Islet of Langerhans (tissue), 1 donor: ENCODE measurements around the gene SLC27A2.

Experiments used
- FAIRE-seq: peaks from one replicate; lab custom pipeline; 2011; peaks lifted over from hg19 to GRCh38; lab: Jason Lieb, UNC

Gene SLC27A2

DNA sequence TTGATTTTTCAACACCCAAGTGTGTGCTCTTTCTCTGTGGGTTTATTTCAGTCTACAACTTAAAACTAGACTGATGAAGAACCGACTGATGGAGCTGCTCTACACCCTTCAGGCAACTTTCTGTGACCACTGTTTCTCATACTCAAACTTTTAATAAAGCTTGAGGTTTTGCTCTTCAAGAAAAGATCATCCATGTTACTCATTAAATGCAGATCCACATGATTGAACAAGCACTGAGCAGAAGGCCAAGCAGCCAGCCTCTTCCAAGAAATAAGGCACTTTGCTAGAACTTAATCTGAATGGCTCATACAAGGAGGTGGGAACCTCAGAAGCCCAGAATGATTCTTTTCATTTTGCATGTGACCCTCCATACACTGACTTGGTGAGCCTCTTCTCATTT is 8.7 kb downstream of the SLC27A2 start:
- no peak for FAIRE-seq

DNA sequence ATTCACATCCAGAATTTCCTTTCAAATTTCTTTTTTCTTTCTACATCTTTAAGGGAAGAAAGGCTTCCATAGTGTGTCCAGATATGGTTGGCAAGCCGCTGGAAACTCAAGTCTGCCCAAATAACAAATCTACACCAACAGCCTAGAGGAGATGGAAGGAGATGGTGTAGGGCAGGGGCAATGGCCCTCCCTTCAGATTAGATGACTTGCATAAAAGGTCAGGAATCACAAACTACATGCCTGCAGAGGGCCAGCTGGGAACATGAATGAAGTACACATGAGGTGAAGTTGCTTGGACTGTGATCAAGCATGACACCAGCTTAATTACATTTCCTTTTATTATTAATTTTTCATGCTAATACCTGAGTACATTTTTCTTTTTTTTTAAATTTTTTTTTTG is 10.2 kb downstream of the SLC27A2 start:
- no peak for FAIRE-seq

DNA sequence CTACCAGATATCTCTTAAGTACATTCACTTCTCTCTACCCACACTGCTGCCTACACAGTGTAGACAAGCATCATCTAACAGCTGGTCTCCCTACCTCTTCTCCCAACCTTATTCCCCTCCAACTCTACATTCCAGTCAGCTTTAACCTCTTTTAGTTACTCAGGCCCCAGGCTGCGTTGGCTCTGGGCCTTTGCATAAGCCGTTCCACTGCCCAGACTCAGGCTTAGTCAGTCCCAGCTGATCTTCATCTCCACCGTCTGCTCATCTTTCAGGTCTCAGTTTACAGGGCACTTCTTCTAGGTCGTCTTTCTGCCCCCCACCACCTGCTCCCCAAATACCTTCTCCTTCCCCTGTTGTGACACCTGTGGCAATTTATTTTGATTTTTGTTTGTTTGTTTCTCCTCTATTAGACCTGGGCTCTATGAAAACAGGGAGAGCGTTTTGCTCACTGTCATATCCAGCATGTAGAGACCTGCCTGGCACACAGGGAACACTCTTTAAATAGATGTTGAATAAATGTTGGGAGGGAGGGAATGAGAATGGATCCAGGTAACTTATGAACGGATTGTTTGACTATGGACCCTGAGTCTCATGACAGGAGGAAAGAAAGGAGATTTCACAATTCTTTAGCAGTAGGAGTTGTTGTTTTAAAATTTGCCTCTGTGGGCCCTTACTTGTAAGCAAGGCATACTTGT is 11.1 kb downstream of the SLC27A2 start:
- no peak for FAIRE-seq

DNA sequence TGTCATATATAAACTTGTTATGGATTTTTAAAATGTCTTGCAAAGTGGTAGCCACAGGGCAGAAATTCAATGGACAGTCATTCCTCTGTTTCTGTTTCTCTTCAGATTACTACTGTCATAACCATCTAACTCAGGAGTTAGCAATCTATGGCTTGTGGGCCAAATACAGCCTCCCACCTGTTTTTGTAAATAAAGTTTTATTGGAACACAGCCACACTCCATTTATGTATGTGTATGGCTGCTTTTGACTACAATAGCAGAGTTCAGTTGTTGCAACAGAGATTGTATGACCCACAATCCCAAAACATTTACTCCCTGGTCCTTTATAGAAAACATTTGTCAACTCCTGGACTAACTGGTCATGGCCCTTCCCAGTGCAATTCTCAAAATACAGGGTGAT is 20.0 kb downstream of the SLC27A2 start:
- no peak for FAIRE-seq

- FAIRE-seq = no peak
Measured at GRCh38 chr15:50206020-50206419, 24.0 kb downstream of the SLC27A2 start.

DNA sequence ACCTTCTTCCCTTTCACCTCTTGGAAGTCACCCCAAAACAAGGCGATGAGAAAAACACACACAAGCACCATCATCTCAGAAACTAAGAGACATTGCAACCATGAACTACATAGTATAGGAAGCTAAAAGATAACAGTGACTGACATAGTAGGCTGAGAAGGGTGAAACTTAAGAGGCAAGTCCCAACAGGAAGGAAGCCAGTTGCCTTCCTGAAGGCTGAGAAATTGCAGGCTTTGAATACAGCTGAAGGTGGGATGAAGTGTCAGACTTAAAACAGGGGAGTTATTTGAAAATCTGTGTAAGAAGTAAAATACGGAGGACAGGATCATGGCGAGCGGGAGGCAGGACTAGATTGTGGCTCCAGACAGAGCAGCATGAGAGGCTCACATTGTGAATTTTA is 27.8 kb downstream of the SLC27A2 start:
- no peak for FAIRE-seq

DNA sequence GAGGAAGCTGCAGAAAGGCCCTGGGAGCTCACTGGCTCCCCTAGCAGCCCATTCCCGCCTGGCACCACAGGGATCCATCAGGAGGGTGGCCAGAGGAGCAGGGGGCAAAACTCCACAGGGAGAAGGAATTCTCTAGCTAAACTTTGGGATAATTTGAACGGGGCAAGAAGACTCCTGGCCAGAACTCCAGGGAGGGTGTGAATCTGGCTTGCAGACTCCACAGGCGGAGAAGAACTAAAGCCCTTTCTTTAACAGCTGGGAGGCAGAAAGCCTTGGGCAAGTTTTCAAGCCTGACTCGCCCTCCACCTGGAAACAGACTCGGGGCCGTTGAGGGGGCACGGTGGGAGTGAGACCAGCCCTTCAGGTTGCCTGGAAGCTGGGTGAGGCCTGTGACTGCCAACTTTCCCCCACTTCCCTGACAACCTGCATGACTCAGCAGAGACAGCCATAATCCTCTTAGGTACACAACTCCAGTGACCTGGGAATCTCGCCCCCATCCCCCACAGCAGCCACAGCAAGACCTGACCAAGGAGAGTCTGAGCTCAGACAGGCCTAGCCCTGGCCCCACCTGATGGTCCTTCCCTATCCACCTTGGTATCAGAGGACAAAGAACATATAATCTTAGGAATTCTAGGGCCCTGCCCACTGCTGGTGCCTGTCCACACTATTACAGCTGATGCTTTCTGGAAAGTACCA is 28.6 kb downstream of the SLC27A2 start:
- FAIRE-seq = no peak

- no peak for FAIRE-seq
Measured at GRCh38 chr15:50218291-50218690, 36.3 kb downstream of the SLC27A2 start.

GRCh38 chr15:50218691-50219090 is 36.7 kb downstream of the SLC27A2 start:
- no peak for FAIRE-seq

DNA sequence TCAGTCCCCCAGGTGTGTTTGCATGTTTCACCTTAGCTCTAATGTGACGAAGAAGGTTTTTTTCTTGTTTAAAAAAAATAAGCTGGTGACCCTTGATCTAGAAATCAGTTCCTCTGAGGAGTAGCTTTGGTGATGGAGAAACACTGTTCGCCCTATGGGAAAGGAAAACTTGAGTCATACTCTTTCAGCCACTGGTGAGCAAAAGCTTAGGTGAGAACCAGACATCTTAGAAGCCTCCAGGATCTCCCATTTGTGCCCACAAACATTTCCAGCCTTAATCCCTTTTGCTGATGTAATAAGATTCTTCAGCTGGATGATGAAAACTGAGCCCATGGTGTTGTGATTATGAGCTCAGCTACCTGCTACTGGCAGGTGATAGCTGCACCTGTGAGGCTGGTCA is 37.8 kb downstream of the SLC27A2 start:
- no peak for FAIRE-seq

- FAIRE-seq = no peak
Measured at GRCh38 chr15:50222181-50222580, 40.2 kb downstream of the SLC27A2 start.

- no peak for FAIRE-seq
Measured at GRCh38 chr15:50224606-50225005, 42.6 kb downstream of the SLC27A2 start.

GRCh38 chr15:50225057-50225456 is 43.1 kb downstream of the SLC27A2 start:
- no peak for FAIRE-seq

DNA sequence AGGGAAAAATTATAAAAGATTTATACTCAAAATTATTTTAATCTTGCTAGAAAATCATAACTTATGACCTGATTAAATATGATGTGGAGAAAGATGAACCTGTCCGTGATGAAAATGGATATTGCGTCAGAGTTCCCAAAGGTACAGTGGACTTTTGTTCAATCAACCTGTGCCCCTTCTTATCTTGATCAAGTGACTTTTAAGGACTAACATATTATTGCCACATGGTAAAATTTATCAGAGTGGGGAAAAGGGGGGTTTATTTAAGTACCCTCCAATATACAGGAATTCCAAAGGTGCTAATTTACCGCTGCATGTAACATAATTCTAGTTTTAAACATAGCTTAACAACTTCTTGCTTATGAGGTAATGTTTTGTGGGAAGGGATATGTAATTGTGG is 43.9 kb downstream of the SLC27A2 start:
- FAIRE-seq = no peak

DNA sequence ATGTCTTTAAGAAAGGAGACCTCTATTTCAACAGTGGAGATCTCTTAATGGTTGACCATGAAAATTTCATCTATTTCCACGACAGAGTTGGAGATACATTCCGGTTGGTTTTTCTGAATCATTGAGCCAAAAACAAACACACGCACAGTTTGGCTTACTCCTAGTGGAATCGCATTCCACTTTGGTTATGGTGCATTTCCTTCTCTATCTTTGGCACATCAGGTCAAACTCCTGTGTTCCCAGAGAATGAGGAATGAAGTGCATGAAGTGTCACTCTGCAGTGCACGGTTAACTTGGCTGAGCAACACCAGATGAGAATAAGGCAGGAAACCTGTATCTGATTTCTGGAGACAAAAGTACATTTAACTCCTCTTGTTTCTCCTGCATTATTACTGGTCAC is 45.1 kb downstream of the SLC27A2 start:
- no peak for FAIRE-seq

DNA sequence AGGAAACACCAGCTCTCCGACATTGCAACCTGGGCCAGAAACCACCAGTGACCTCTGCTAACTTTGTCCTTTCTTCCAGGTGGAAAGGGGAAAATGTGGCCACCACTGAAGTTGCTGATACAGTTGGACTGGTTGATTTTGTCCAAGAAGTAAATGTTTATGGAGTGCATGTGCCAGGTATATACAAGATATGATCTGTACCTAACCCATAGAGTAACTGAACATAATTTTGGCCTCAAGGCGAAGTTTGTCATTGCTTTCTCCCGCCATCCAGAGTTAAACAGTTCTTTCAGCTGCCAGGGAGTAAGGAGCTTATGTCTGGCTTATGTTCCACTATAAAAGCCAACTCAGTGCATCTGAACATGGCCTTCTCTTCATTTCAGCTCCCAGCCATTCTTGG is 46.9 kb downstream of the SLC27A2 start:
- no peak for FAIRE-seq

GRCh38 chr15:50229336-50229735 is 47.3 kb downstream of the SLC27A2 start:
- no peak for FAIRE-seq

GRCh38 chr15:50231761-50232160 is 49.8 kb downstream of the SLC27A2 start:
- no peak for FAIRE-seq

DNA sequence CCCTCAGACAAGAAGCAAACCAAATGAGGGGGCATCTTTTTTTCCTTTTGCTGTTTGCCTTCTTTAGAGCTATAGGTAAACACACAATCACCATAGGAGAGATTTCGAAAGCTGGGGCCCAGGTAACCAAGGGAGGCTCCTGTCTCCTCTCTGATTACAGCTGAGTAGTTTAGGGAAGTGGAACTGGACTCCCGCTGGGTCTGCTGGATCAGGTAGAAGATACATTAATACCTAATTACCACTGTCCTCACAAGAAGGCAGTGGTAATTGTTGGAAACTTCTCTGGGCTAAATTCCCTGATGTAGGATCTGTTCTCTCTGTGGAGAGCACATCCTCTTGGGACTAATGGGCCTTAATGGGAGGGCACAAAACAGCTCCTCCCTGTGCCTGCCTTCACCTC is 50.8 kb downstream of the SLC27A2 start:
- FAIRE-seq = no peak

DNA sequence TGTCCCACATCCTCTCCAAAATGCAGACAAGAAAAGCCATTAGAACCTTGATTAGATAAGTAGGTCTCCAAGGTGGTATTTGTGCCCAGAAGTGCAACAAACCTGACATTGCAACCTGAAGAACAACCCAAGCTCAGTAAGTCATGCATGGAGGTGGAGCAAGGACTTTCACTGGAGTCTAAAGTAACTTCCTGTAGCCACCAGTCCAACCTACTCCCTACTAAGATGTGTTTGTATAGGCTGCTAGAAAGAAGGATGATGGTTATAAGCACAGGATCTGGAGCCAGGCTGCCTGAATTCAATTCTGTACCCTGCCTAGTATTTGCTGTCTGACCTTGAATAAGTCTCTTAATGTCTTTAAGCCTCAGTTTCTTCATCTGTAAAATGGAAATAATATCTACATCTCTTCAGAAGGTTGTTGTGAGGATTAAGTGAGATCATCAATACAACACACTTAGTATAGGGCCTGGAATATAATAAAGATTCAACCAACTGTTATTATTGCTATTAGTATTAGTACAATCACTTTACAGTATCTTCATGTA is 51.3 kb downstream of the SLC27A2 start:
- no peak for FAIRE-seq

GRCh38 chr15:50234764-50235163 is 52.8 kb downstream of the SLC27A2 start:
- FAIRE-seq = no peak

- no peak for FAIRE-seq
Measured at GRCh38 chr15:50235794-50236193, 53.8 kb downstream of the SLC27A2 start.

DNA sequence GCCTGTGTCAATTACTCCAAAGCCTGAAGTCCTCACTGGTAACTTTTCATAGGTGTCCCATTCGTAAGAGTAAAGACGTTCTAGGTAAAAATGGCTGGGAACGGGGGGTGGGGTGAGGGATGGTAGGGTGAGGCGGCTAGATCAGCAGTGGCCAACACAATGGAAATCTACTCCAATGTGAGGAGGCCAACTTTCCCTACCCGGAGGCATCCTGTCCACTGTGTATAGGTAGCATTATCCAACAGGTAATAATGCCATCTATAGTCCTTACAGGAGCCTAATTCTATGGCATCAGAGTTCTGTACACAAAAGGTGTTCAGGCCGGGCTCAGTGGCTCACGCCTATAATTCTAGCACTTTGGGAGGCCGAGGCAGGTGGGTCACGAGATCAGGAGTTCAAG is 54.4 kb downstream of the SLC27A2 start:
- FAIRE-seq = no peak

DNA sequence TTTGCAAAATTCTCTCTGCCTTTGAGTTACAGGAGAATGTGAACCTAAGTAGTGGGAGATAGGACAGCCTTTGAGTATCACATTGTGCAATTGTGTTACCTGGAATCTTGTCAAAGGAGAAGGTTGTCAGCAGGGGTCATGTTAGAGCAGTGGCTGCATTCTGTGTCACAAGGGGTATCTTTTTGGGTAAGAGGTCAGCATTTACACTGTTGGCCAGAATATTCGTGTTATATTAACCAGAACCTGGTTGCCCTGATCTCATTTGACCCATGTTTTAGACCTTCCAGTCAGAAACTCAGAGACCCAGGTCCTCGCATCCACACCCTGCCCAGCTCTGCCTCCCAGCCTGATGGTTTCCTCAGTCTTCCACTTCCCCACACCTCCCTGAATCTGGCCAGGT is 56.3 kb downstream of the SLC27A2 start:
- no peak for FAIRE-seq
